Neuronal stem cell (in vitro differentiated cells): ENCODE data around the gene PLA2G2D.

ENCODE experiments used
- DNase-seq: peaks from one replicate; pipeline ENCODE4 v3.0.0-alpha.2; 2013; ENCODE audit warnings: low spot score
- H2AFZ ChIP-seq: one replicate; pipeline ENCODE4 v1.6.1; 2013; ENCODE audit warnings: mild to moderate bottlenecking, low read length, inconsistent platforms
- H2AK5ac ChIP-seq: 2 replicates; pipeline ENCODE4 v1.6.1; 2013; ENCODE audit warnings: low read depth, mild to moderate bottlenecking, inconsistent platforms, low read length, moderate library complexity, mixed read lengths
- H2BK120ac ChIP-seq: 2 replicates; pipeline ENCODE4 v1.6.1; 2013; ENCODE audit warnings: low read depth, mild to moderate bottlenecking, inconsistent platforms, low read length, moderate library complexity, mixed read lengths
- H2BK12ac ChIP-seq: one replicate; pipeline ENCODE4 v1.6.1; 2013; ENCODE audit warnings: low read length, inconsistent platforms
- H2BK15ac ChIP-seq: 2 replicates; pipeline ENCODE4 v1.6.1; 2013; ENCODE audit warnings: mild to moderate bottlenecking, low read length, inconsistent platforms, mixed read lengths
- H2BK5ac ChIP-seq: one replicate; pipeline ENCODE4 v1.6.1; 2013; ENCODE audit warnings: inconsistent platforms, mild to moderate bottlenecking, low read length, moderate library complexity
- H3K14ac ChIP-seq: one replicate; pipeline ENCODE4 v1.6.1; 2013; ENCODE audit warnings: low read length, inconsistent platforms
- H3K18ac ChIP-seq: 2 replicates; pipeline ENCODE4 v1.6.1; 2013; ENCODE audit warnings: low read length, inconsistent platforms
- H3K23ac ChIP-seq: 2 replicates; pipeline ENCODE4 v1.6.1; 2013; ENCODE audit warnings: low read depth, mild to moderate bottlenecking, mixed read lengths, low read length, inconsistent platforms; ENCODE audit not compliant: poor library complexity
- H3K27ac ChIP-seq: replicated peaks from 3 replicates; pipeline ENCODE4 v1.5.1; 2013; ENCODE audit warnings: low read length, inconsistent platforms
- H3K27me3 ChIP-seq, 3 experiments: 2 replicates each; pipeline ENCODE4 v1.6.1; 2013; ENCODE audit warnings: low read length in 3 of 3, mild to moderate bottlenecking in 2 of 3, inconsistent platforms in 1 of 3, low read depth in 1 of 3, mixed read lengths in 1 of 3, moderate library complexity in 1 of 3; ENCODE audit not compliant: control insufficient read depth in 3 of 3, insufficient read depth in 3 of 3
- H3K36me3 ChIP-seq, 2 donors: replicated peaks in 1 of 2; 2 replicates each; pipeline ENCODE4 v1.6.1; 2013; ENCODE audit warnings: low read length in 2 of 2; ENCODE audit not compliant: control insufficient read depth in 2 of 2, insufficient read depth in 2 of 2
- H3K4ac ChIP-seq: 2 replicates; pipeline ENCODE4 v1.6.1; 2013; ENCODE audit warnings: inconsistent platforms, mild to moderate bottlenecking, low read length, moderate library complexity
- H3K4me1 ChIP-seq, 2 donors: 1 replicate in 1 of 2; 2 replicates in 1 of 2; pipeline ENCODE4 v1.6.1; 2013; ENCODE audit warnings: low read length in 2 of 2, low read depth in 1 of 2; ENCODE audit not compliant: control insufficient read depth in 2 of 2, insufficient read depth in 1 of 2
- H3K4me2 ChIP-seq: one replicate; pipeline ENCODE4 v1.6.1; 2013; ENCODE audit warnings: mild to moderate bottlenecking, low read length, inconsistent platforms; ENCODE audit not compliant: insufficient read depth, poor library complexity, severe bottlenecking
- H3K4me3 ChIP-seq, 2 donors: 2 replicates each; pipeline ENCODE4 v1.5.1; 2013; ENCODE audit warnings: low read length in 2 of 2, mild to moderate bottlenecking in 2 of 2, inconsistent platforms in 1 of 2, moderate library complexity in 1 of 2
- H3K79me1 ChIP-seq: one replicate; pipeline ENCODE4 v1.6.1; 2013; ENCODE audit warnings: low read depth, mild to moderate bottlenecking, inconsistent platforms, low read length, moderate library complexity
- H3K9ac ChIP-seq: one replicate; pipeline ENCODE4 v1.6.1; 2013; ENCODE audit warnings: mild to moderate bottlenecking, low read depth, low read length, inconsistent platforms; ENCODE audit not compliant: poor library complexity
- H3K9me3 ChIP-seq, 2 donors: replicated peaks in 1 of 2; 2 replicates each; pipeline versions ENCODE3 to v1.6.1; 2013; ENCODE audit warnings: low read length in 2 of 2, mild to moderate bottlenecking in 2 of 2, inconsistent platforms in 1 of 2, low read depth in 1 of 2, mixed read lengths in 1 of 2, moderate library complexity in 1 of 2; ENCODE audit not compliant: control insufficient read depth in 2 of 2, insufficient read depth in 1 of 2
- H4K8ac ChIP-seq: one replicate; pipeline ENCODE4 v1.6.1; 2013; ENCODE audit warnings: low read depth, mild to moderate bottlenecking, inconsistent platforms, low read length, moderate library complexity
- H4K91ac ChIP-seq: one replicate; pipeline ENCODE4 v1.6.1; 2013; ENCODE audit warnings: low read length, low read depth, mild to moderate bottlenecking, inconsistent platforms; ENCODE audit not compliant: poor library complexity
- WGBS, 2 donors: extraction: QIAGEN DNeasy Blood & Tissue Kit; methylation state at CpG; one replicate each; pipeline ENCODE4 v1.1.7; 2013; ENCODE audit warnings: missing lambda C conversion rate in 2 of 2, mixed read lengths in 1 of 2; ENCODE audit not compliant: insufficient read length in 2 of 2, insufficient replicate concordance in 1 of 2; ENCODE audit errors: extremely low coverage in 2 of 2; 5-methylcytosine and 5-hydroxymethylcytosine counted together

PLA2G2D gene

GRCh38 chr1:20070357-20070756 is 49.0 kb downstream of the PLA2G2D start:
- Histone ChIP-seq H3K4me1 (no peaks in the 10 kb centered on the region), H2BK12ac (no peak overlapping the region), H2BK15ac (no peak overlapping the region), H2AFZ (no peak overlapping the region), H3K9ac (no peak overlapping the region), H4K91ac (no peak overlapping the region), H3K23ac (no peak overlapping the region), H2BK5ac (no peak overlapping the region), H3K4ac (no peak overlapping the region), H3K27ac (no peak overlapping the region), H3K18ac (peak overlapping the region; percentile 21), H2BK120ac (no peak overlapping the region), H3K27me3 (peaks cover 0 to 12% (median 0%) of the 10 kb centered on the region in 3 experiments), H3K36me3 (no peaks in the 10 kb centered on the region), H3K4me3 (no peak overlapping the region), H3K4me2 (no peak overlapping the region), H3K79me1 (no peaks in the 10 kb centered on the region), H3K9me3 (no peaks in the 10 kb centered on the region), H3K14ac (no peak overlapping the region), H2AK5ac (no peak overlapping the region), H4K8ac (no peak overlapping the region)
- WGBS, 2 donors = no CpG with 5 or more reads among the region's 10 CpGs
- DNase-seq = no peak

- Histone ChIP-seq H2BK15ac (no peak within 1 kb of the TSS), H2BK5ac (no peak within 1 kb of the TSS), H4K8ac (no peak within 1 kb of the TSS), H3K14ac (no peak within 1 kb of the TSS), H3K18ac (peak within 1 kb of the TSS; percentile 21), H3K4me2 (no peak within 1 kb of the TSS), H3K27ac (no peak within 1 kb of the TSS), H2BK120ac (no peak within 1 kb of the TSS), H3K9ac (no peak within 1 kb of the TSS), H3K4ac (no peak within 1 kb of the TSS), H3K9me3 (no peaks in the 10 kb centered on the region), H3K79me1 (no peaks in the 10 kb centered on the region), H4K91ac (no peak within 1 kb of the TSS), H2BK12ac (no peak within 1 kb of the TSS), H2AK5ac (no peak within 1 kb of the TSS), H3K36me3 (no peaks in the 10 kb centered on the region), H3K27me3 (peaks cover 0 to 12% (median 0%) of the 10 kb centered on the region in 3 experiments), H2AFZ (no peak within 1 kb of the TSS), H3K4me3 (no peak within 1 kb of the TSS), H3K23ac (no peak within 1 kb of the TSS), H3K4me1 (no peaks in the 10 kb centered on the region)
- no peak for DNase-seq
- WGBS, 2 donors = no CpG with 5 or more reads among the region's 7 CpGs
Observed at GRCh38 chr1:20069874-20070273, 49.5 kb downstream of the PLA2G2D start, which contains the start of gene PLA2G5. TSS of gene PLA2G5 (plus strand) at chr1:20070194. CDS start at chr1:20084831, 14,637 bp downstream.

- H3K36me3 ChIP-seq = no peaks in the 10 kb centered on the region
- no peak overlapping the region for H2BK15ac ChIP-seq
- no peak overlapping the region for H3K18ac ChIP-seq
- no peak overlapping the region for H3K4me2 ChIP-seq
- H3K4me3 ChIP-seq = no peak overlapping the region
- H2BK5ac ChIP-seq = no peak overlapping the region
- no peak overlapping the region for H2AFZ ChIP-seq
- H3K27me3 ChIP-seq = peaks cover 0 to 9% (median 0%) of the 10 kb centered on the region in 3 experiments
- H2AK5ac ChIP-seq = no peak overlapping the region
- H4K91ac ChIP-seq = no peak overlapping the region
- no peak overlapping the region for H4K8ac ChIP-seq
- no peaks in the 10 kb centered on the region for H3K79me1 ChIP-seq
- no peak overlapping the region for H3K27ac ChIP-seq
- no peak overlapping the region for H2BK12ac ChIP-seq
- no peak for DNase-seq
- no peak overlapping the region for H3K14ac ChIP-seq
- no peak overlapping the region for H3K9ac ChIP-seq
- no peak overlapping the region for H3K4ac ChIP-seq
- no peaks in the 10 kb centered on the region for H3K9me3 ChIP-seq
- WGBS, 2 donors = no CpG with 5 or more reads among the region's 7 CpGs
- no peak overlapping the region for H2BK120ac ChIP-seq
- H3K4me1 ChIP-seq = no peaks in the 10 kb centered on the region
- no peak overlapping the region for H3K23ac ChIP-seq
Observed at GRCh38 chr1:20068722-20069121, 50.6 kb downstream of the PLA2G2D start.

- H3K36me3 ChIP-seq = no peaks in the 10 kb centered on the region
- no peak overlapping the region for H3K9ac ChIP-seq
- peaks cover 0 to 3% (median 0%) of the 10 kb centered on the region in 3 experiments for H3K27me3 ChIP-seq
- H3K14ac ChIP-seq = no peak overlapping the region
- no peak overlapping the region for H2AK5ac ChIP-seq
- no peak overlapping the region for H2AFZ ChIP-seq
- H4K8ac ChIP-seq = no peak overlapping the region
- no peak for DNase-seq
- H3K4ac ChIP-seq = no peak overlapping the region
- H3K27ac ChIP-seq = no peak overlapping the region
- H3K4me3 ChIP-seq = no peak overlapping the region
- H3K18ac ChIP-seq = no peak overlapping the region
- no peak overlapping the region for H2BK15ac ChIP-seq
- no peaks in the 10 kb centered on the region for H3K4me1 ChIP-seq
- no peaks in the 10 kb centered on the region for H3K9me3 ChIP-seq
- H3K79me1 ChIP-seq = peaks cover 2% of the 10 kb centered on the region
- no peak overlapping the region for H4K91ac ChIP-seq
- H2BK12ac ChIP-seq = no peak overlapping the region
- no peak overlapping the region for H3K4me2 ChIP-seq
- H3K23ac ChIP-seq = no peak overlapping the region
- H2BK5ac ChIP-seq = no peak overlapping the region
- H2BK120ac ChIP-seq = no peak overlapping the region
- no CpG with 5 or more reads among the region's 2 CpGs for WGBS, 2 donors
Observed at GRCh38 chr1:20063861-20064292, 55.5 kb downstream of the PLA2G2D start.
